ENCODE data around the gene CTNND1. TPM values are rescaled to one million over a fixed set of nuclear protein-coding genes. Genes with fewer than 3 reads are reported as not detected.
"Not testable (repeated sequence)": the region's sequence is repeated elsewhere in the genome, so short reads cannot be mapped to it uniquely, and the experiment has no call there.

CTNND1 gene
- total and polyA plus RNA-seq, 2 donors from 2014 or later = 52.7 to 272 TPM

GRCh38 chr11:57819252-57819979 lies 57.8 kb downstream of the CTNND1 start:
- no peak for FAIRE-seq
- intact Hi-C loops (cut with DNase I) = no loop called here
- Histone ChIP-seq H3K4me3 (ENCODE audit: low read length in 3 of 3) (no peak overlapping the region), H3K27ac (ENCODE audit: low read depth in 2 of 2, low read length in 2 of 2) (no peak overlapping the region), H3K27me3 (ENCODE audit: control insufficient read depth, insufficient read depth, low read length) (no peaks in the 10 kb centered on the region), H3K4me1 (ENCODE audit: control insufficient read depth in 2 of 3, insufficient read depth in 2 of 3, low read depth in 1 of 3, low read length in 3 of 3) (no peaks in the 10 kb centered on the region), H3K9ac (ENCODE audit: low read length in 3 of 3) (no peak overlapping the region), H3K9me3 (ENCODE audit: control insufficient read depth in 2 of 3, insufficient read depth in 1 of 3, low read length in 3 of 3) (no peaks in the 10 kb centered on the region), H3K36me3 (ENCODE audit: control insufficient read depth in 2 of 3, insufficient read depth in 3 of 3, low read length in 3 of 3) (peaks cover 8 to 32% (median 26%) of the 10 kb centered on the region in 3 donors)
- no peak for TF ChIP-seq CTCF (IDR thresholded peaks at IDR 0.05; ENCODE audit: borderline replicate concordance, extremely low read depth, insufficient read depth)
- no peak for DNase-seq

DNA sequence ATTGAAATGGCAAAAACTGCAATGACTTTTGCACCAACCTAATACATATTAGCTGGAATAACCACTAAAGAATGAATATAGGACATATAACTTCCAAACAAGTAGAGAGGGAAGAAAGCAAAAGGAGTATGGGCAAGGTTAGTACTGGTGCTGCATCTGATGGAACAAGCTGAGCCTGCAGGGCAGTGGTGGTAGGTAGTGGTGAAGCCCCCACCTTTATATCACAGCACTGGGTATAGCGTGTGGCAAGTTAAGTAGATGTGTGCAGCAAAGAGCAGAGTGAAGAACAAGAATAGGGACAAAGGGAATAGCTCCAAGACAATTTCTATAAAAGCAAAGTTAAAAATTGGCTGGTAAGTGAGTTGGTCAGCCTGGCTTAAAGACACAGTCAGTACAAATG lies 62.3 kb downstream of the CTNND1 start:
- no peak for TF ChIP-seq CTCF (IDR thresholded peaks at IDR 0.05; ENCODE audit: borderline replicate concordance, extremely low read depth, insufficient read depth)
- Histone ChIP-seq H3K4me1 (ENCODE audit: control insufficient read depth in 2 of 3, insufficient read depth in 2 of 3, low read depth in 1 of 3, low read length in 3 of 3) (no peaks in the 10 kb centered on the region), H3K27ac (ENCODE audit: low read depth in 2 of 2, low read length in 2 of 2) (no peak overlapping the region)

DNA sequence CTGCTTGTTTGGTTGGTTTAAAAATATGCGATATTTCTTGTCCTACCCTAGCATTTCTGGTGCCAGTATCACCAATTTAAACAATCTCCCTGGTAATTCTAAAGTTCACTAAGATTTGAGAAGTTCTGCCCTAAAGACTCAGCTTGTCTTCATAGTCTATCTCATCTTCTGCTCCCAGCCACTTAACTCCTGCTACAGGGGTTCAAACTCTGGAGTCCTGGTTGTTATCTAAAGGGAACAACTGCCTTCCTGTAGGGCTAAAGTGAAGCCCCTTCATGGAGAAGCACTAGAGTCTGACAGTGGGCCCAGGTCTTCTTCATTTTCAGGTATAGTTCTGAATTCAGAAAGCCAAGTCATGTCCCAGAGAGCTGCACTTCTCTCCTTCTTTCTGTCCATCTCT lies 73.2 kb downstream of the CTNND1 start:
- intact Hi-C loops (cut with DNase I) = no loop called here
- no peak for FAIRE-seq

More for the DNA sequence above, 62.3 kb downstream of the CTNND1 start:
- intact Hi-C loops (cut with DNase I) = no loop called here
- Histone ChIP-seq H3K9ac (ENCODE audit: low read length in 3 of 3) (no peak overlapping the region), H3K9me3 (ENCODE audit: control insufficient read depth in 2 of 3, insufficient read depth in 1 of 3, low read length in 3 of 3) (no peaks in the 10 kb centered on the region), H3K27me3 (ENCODE audit: control insufficient read depth, insufficient read depth, low read length) (no peaks in the 10 kb centered on the region), H3K36me3 (ENCODE audit: control insufficient read depth in 2 of 3, insufficient read depth in 3 of 3, low read length in 3 of 3) (no peaks in the 10 kb centered on the region), H3K4me3 (ENCODE audit: low read length in 3 of 3) (no peak overlapping the region)
- DNase-seq (no peak), FAIRE-seq (no peak)

DNA sequence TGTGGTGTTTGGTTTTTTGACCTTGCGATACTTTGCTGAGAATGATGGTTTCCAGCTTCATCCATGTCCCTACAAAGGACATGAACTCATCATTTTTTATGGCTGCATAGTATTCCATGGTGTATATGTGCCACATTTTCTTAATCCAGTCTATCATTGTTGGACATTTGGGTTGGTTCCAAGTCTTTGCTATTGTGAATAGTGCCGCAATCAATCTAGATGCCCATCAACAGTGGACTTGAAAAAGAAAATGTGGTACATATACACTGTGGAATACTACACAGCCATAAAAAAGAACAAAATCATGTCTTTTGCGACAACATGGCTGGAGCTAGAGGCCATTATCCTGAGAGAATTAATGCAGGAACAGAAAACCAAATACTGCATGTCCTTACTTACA lies 77.0 kb downstream of the CTNND1 start:
- intact Hi-C loops (cut with DNase I); H3K36me3 ChIP-seq (ENCODE audit: control insufficient read depth in 2 of 3, insufficient read depth in 3 of 3, low read length in 3 of 3); H3K4me1 ChIP-seq (ENCODE audit: control insufficient read depth in 2 of 3, insufficient read depth in 2 of 3, low read depth in 1 of 3, low read length in 3 of 3); H3K27me3 ChIP-seq (ENCODE audit: control insufficient read depth, insufficient read depth, low read length); DNase-seq; H3K9ac ChIP-seq (ENCODE audit: low read length in 3 of 3); H3K9me3 ChIP-seq (ENCODE audit: control insufficient read depth in 2 of 3, insufficient read depth in 1 of 3, low read length in 3 of 3); FAIRE-seq; H3K27ac ChIP-seq (ENCODE audit: low read depth in 2 of 2, low read length in 2 of 2); H3K4me3 ChIP-seq (ENCODE audit: low read length in 3 of 3): not testable (repeated sequence)

More for the DNA sequence above, 73.2 kb downstream of the CTNND1 start:
- H3K36me3 ChIP-seq (ENCODE audit: control insufficient read depth in 2 of 3, insufficient read depth in 3 of 3, low read length in 3 of 3) = no peaks in the 10 kb centered on the region
- no peak overlapping the region for H3K27ac ChIP-seq (ENCODE audit: low read depth in 2 of 2, low read length in 2 of 2)
- H3K4me3 ChIP-seq (ENCODE audit: low read length in 3 of 3) = no peak overlapping the region
- no peaks in the 10 kb centered on the region for H3K9me3 ChIP-seq (ENCODE audit: control insufficient read depth in 2 of 3, insufficient read depth in 1 of 3, low read length in 3 of 3)
- H3K27me3 ChIP-seq (ENCODE audit: control insufficient read depth, insufficient read depth, low read length) = no peaks in the 10 kb centered on the region
- TF ChIP-seq CTCF (IDR thresholded peaks at IDR 0.05; ENCODE audit: borderline replicate concordance, extremely low read depth, insufficient read depth) = no peak
- DNase-seq = no peak
- no peaks in the 10 kb centered on the region for H3K4me1 ChIP-seq (ENCODE audit: control insufficient read depth in 2 of 3, insufficient read depth in 2 of 3, low read depth in 1 of 3, low read length in 3 of 3)
- no peak overlapping the region for H3K9ac ChIP-seq (ENCODE audit: low read length in 3 of 3)
